Activated CD4-positive, alpha-beta memory T cell treated with anti-CD3 and anti-CD28 coated beads, Interleukin-2, amount 10 ng/mL, durations not matched to agents 7 days and 5 days (primary cell): ENCODE results near the gene FAR2. TPM values are rescaled to one million over a fixed set of nuclear protein-coding genes. Genes with fewer than 3 reads are reported as not detected.

Experiments used
- CTCF ChIA-PET: fragments of 350-600 bp; sonication (Branson Sonifier 250); formaldehyde crosslinking; loops from one replicate; lab custom pipeline; 2021; ENCODE audit warnings: antibody characterized with exemption, inconsistent platforms; lab: Charles Lee
- POLR2A ChIA-PET: fragments of 350-600 bp; sonication (Branson Sonifier 250); formaldehyde crosslinking; loops from one replicate; lab custom pipeline; 2021; ENCODE audit warnings: antibody characterized with exemption; lab: Charles Lee
- DNase-seq: peaks from one replicate; pipeline ENCODE4 v3.0.0-alpha.2; 2020
- H3K27ac Mint-ChIP-seq: one replicate; pipeline ENCODE4 v1.8.0; 2021; ENCODE audit warnings: mild to moderate bottlenecking, mixed read lengths
- H3K27me3 Mint-ChIP-seq: one replicate; pipeline ENCODE4 v1.8.0; 2021; ENCODE audit warnings: mixed read lengths
- H3K36me3 Mint-ChIP-seq: one replicate; pipeline ENCODE4 v1.8.0; 2021; ENCODE audit warnings: low read depth, mixed read lengths
- H3K4me1 Mint-ChIP-seq: one replicate; pipeline ENCODE4 v1.8.0; 2021; ENCODE audit warnings: mixed read lengths
- H3K4me3 Mint-ChIP-seq: one replicate; pipeline ENCODE4 v1.8.0; 2021; ENCODE audit warnings: mild to moderate bottlenecking, mixed read lengths
- H3K9me3 Mint-ChIP-seq: one replicate; pipeline ENCODE4 v1.8.0; 2021; ENCODE audit warnings: mixed read lengths
- total RNA-seq, 2 experiments: library from RNA; stranded (reverse); gene quantifications; one replicate each; pipeline ENCODE4 v1.2.3, GENCODE V29; 2021

FAR2 gene
- total RNA-seq, 2 experiments from 2014 or later = 19.1 to 19.9 TPM

DNA sequence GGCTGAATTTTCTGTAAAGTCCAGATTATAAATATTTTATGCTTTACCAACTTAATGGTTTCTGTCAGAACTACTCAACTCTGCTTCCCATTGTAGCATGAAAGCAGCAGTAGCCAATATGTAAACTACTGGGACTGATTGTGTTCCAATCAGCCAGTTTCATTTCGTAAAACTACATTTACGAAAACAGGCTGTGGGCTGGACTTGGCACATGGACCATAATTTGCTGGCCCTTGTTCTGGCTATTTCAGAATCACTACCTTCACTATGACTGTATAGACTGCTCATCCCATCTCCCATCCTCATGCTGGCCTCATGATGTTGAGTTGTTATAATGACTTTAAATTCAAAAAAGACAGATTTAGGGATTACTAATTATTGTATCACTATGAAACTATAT lies 38.7 kb downstream of the FAR2 start:
- DNase-seq = no peak
- ChIA-PET CTCF (no interaction called here), POLR2A (no interaction called here)
- H3K9me3 Mint-ChIP-seq = peaks cover 5% of the 10 kb centered on the region
- H3K27me3 Mint-ChIP-seq = no peaks in the 10 kb centered on the region
- peaks cover 5% of the 10 kb centered on the region for H3K36me3 Mint-ChIP-seq
- no peak overlapping the region for H3K4me3 Mint-ChIP-seq
- no peaks in the 10 kb centered on the region for H3K4me1 Mint-ChIP-seq
- H3K27ac Mint-ChIP-seq = no peak overlapping the region

- Mint-ChIP-seq H3K4me3 (no peak overlapping the region), H3K27ac (no peak overlapping the region), H3K27me3 (no peaks in the 10 kb centered on the region), H3K9me3 (no peaks in the 10 kb centered on the region), H3K4me1 (no peaks in the 10 kb centered on the region), H3K36me3 (no peaks in the 10 kb centered on the region)
- no peak for DNase-seq
- CTCF ChIA-PET = no interaction called here
- POLR2A ChIA-PET = no interaction called here
These were observed 42.3 kb downstream of the FAR2 start for GRCh38 chr12:29191267-29191850.

GRCh38 chr12:29198901-29199300 lies 49.8 kb downstream of the FAR2 start:
- H3K27ac Mint-ChIP-seq = no peak overlapping the region
- no peak for DNase-seq
- no peaks in the 10 kb centered on the region for H3K4me1 Mint-ChIP-seq
- peaks cover 7% of the 10 kb centered on the region for H3K9me3 Mint-ChIP-seq
- no peak overlapping the region for H3K4me3 Mint-ChIP-seq
- no peaks in the 10 kb centered on the region for H3K36me3 Mint-ChIP-seq
- ChIA-PET CTCF (no interaction called here), POLR2A (no interaction called here)
- H3K27me3 Mint-ChIP-seq = no peaks in the 10 kb centered on the region

GRCh38 chr12:29200586-29200985 lies 51.5 kb downstream of the FAR2 start:
- no peaks in the 10 kb centered on the region for H3K4me1 Mint-ChIP-seq
- H3K36me3 Mint-ChIP-seq = no peaks in the 10 kb centered on the region
- H3K27ac Mint-ChIP-seq = no peak overlapping the region
- CTCF ChIA-PET = interaction anchor here (0.6 kb wide), 1 partner anchor 579 kb away, joined by 4 read pairs; no protein-coding TSS in a partner anchor
- no peak overlapping the region for H3K4me3 Mint-ChIP-seq
- no peaks in the 10 kb centered on the region for H3K27me3 Mint-ChIP-seq
- peaks cover 7% of the 10 kb centered on the region for H3K9me3 Mint-ChIP-seq
- POLR2A ChIA-PET = no interaction called here
- DNase-seq = no peak

GRCh38 chr12:29201296-29201695 lies 52.2 kb downstream of the FAR2 start:
- Mint-ChIP-seq H3K36me3 (no peaks in the 10 kb centered on the region), H3K4me1 (no peaks in the 10 kb centered on the region), H3K4me3 (no peak overlapping the region), H3K27ac (no peak overlapping the region), H3K27me3 (no peaks in the 10 kb centered on the region), H3K9me3 (peaks cover 7% of the 10 kb centered on the region)
- CTCF ChIA-PET = no interaction called here
- DNase-seq = no peak
- POLR2A ChIA-PET = no interaction called here

- no peaks in the 10 kb centered on the region for H3K36me3 Mint-ChIP-seq
- CTCF ChIA-PET = no interaction called here
- H3K4me3 Mint-ChIP-seq = no peak overlapping the region
These were observed 52.7 kb downstream of the FAR2 start for GRCh38 chr12:29201746-29202145.

DNA sequence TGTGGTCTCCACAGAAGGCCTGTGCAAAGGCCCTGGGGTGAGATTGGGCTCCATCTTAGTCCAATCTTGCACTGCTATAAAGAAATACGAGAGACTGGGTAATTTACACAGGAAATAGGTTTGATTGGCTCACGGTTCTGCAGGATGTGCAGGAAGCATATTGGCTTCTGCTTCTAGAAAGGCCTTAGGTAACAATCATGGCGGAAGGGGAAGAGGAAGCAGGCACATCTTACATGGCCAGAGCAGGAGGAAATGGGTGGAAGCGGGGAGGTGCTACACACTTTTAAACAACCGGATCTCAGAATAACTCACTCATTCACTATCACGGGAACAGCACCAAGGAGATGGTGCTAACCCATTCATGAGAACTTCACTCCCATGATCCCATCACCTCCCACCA lies 55.4 kb downstream of the FAR2 start:
- no peaks in the 10 kb centered on the region for H3K4me1 Mint-ChIP-seq
- H3K27ac Mint-ChIP-seq = no peak overlapping the region
- ChIA-PET CTCF (no interaction called here), POLR2A (no interaction called here)
- no peak for DNase-seq
- no peaks in the 10 kb centered on the region for H3K27me3 Mint-ChIP-seq
- H3K9me3 Mint-ChIP-seq = peaks cover 6% of the 10 kb centered on the region
- H3K4me3 Mint-ChIP-seq = no peak overlapping the region
- H3K36me3 Mint-ChIP-seq = no peaks in the 10 kb centered on the region

More at GRCh38 chr12:29201746-29202145, 52.7 kb downstream of the FAR2 start:
- POLR2A ChIA-PET = no interaction called here
- H3K9me3 Mint-ChIP-seq = peaks cover 7% of the 10 kb centered on the region
- no peak overlapping the region for H3K27ac Mint-ChIP-seq
- no peaks in the 10 kb centered on the region for H3K27me3 Mint-ChIP-seq
- DNase-seq = no peak
- no peaks in the 10 kb centered on the region for H3K4me1 Mint-ChIP-seq

DNA sequence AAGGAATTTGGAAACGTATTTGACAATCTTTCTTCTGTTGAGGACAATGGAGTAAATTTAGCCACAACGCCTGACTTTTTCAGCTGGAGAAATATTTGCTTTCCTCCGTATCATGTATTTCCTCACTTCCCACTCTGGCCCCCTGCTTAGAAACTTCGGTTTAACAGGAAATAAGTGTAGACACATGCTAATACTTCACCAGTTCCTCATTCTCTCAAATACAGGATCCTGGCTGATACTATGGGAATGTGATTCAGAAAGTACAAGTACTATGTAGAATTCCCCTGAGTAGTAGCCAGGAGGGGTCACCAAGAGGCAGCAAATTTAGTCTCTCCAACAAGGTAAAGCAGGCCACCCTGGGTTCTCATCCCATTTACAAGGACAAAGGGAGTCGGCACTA lies 58.0 kb downstream of the FAR2 start:
- Mint-ChIP-seq H3K9me3 (peaks cover 5% of the 10 kb centered on the region), H3K4me1 (no peaks in the 10 kb centered on the region), H3K27ac (no peak overlapping the region), H3K27me3 (no peaks in the 10 kb centered on the region), H3K4me3 (no peak overlapping the region), H3K36me3 (no peaks in the 10 kb centered on the region)
- DNase-seq = no peak
- ChIA-PET CTCF (no interaction called here), POLR2A (no interaction called here)

DNA sequence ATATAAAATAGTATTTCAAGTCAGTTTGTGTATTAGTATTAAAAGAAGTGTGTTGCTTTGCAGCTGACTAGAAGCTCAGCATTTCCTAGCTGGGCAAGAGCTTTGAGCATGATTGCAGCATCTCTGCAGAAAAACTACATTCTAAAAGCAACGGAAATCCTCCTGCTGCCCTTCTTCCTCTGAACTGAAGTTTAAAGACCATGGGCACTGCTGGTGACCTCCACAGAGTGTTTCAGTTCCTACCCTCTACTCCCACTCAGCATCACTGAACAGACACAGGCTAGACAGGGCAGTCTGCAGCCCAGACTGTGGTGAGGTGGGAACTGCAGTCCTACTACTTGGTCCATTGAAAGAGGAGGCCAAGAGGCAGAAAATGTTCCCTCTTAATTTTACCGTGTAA lies 59.0 kb downstream of the FAR2 start:
- POLR2A ChIA-PET = no interaction called here

GRCh38 chr12:29208936-29209701 lies 60.0 kb downstream of the FAR2 start:
- ChIA-PET CTCF (no interaction called here), POLR2A (no interaction called here)
- Mint-ChIP-seq H3K9me3 (no peaks in the 10 kb centered on the region), H3K4me1 (no peaks in the 10 kb centered on the region), H3K4me3 (no peak overlapping the region), H3K27me3 (no peaks in the 10 kb centered on the region), H3K27ac (no peak overlapping the region), H3K36me3 (no peaks in the 10 kb centered on the region)
- no peak for DNase-seq

More for the DNA sequence above, 59.0 kb downstream of the FAR2 start:
- Mint-ChIP-seq H3K27me3 (no peaks in the 10 kb centered on the region), H3K27ac (no peak overlapping the region), H3K4me3 (no peak overlapping the region), H3K36me3 (no peaks in the 10 kb centered on the region), H3K9me3 (no peaks in the 10 kb centered on the region), H3K4me1 (no peaks in the 10 kb centered on the region)
- CTCF ChIA-PET = no interaction called here
- no peak for DNase-seq

GRCh38 chr12:29211696-29212095 lies 62.6 kb downstream of the FAR2 start:
- H3K36me3 Mint-ChIP-seq = no peaks in the 10 kb centered on the region
- ChIA-PET POLR2A (no interaction called here), CTCF (no interaction called here)
- H3K9me3 Mint-ChIP-seq = no peaks in the 10 kb centered on the region
- no peak overlapping the region for H3K27ac Mint-ChIP-seq
- H3K4me1 Mint-ChIP-seq = no peaks in the 10 kb centered on the region
- no peaks in the 10 kb centered on the region for H3K27me3 Mint-ChIP-seq
- no peak overlapping the region for H3K4me3 Mint-ChIP-seq
- no peak for DNase-seq

DNA sequence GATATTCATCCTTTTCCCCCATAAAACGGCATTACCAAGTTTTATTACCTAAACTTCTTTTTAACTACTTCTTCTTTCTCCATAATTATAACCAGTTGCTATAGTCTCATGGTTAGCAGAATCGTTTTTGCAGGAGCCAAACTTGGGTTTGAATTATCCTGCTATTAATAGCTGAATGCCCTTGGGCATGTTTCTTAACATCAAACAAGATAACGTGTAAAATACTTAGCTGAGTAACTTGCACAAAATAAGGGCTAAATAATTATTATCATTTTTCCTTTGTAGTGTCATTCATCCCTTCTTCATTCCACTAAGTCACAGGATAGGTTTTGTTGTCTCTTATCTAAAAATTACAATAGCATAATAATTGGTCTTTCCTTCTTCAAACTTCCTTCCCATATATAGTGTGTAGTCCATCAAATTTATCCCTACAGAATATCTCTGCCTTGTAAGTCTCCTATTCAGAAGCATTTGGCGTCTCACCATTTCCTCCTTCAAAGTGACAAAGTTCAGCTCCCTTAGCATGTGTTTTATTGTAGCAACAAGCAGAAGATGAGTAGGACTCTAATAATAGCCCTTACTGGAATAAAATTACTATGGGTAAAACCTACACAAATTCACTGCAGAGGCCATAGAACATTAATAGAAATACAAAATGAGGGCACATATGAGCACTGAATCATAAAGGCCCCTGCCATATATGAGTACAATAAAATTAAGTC lies 63.8 kb downstream of the FAR2 start:
- H3K27ac Mint-ChIP-seq = no peak overlapping the region
- DNase-seq = no peak
- CTCF ChIA-PET = no interaction called here

GRCh38 chr12:29216266-29216665 lies 67.2 kb downstream of the FAR2 start:
- no peaks in the 10 kb centered on the region for H3K4me1 Mint-ChIP-seq
- no peak overlapping the region for H3K4me3 Mint-ChIP-seq
- no peaks in the 10 kb centered on the region for H3K9me3 Mint-ChIP-seq
- no peak overlapping the region for H3K27ac Mint-ChIP-seq
- ChIA-PET CTCF (no interaction called here), POLR2A (no interaction called here)
- H3K36me3 Mint-ChIP-seq = no peaks in the 10 kb centered on the region
- DNase-seq = no peak
- H3K27me3 Mint-ChIP-seq = no peaks in the 10 kb centered on the region

More for the DNA sequence above, 63.8 kb downstream of the FAR2 start:
- Mint-ChIP-seq H3K9me3 (no peaks in the 10 kb centered on the region), H3K4me3 (no peak overlapping the region), H3K27me3 (no peaks in the 10 kb centered on the region), H3K4me1 (no peaks in the 10 kb centered on the region), H3K36me3 (no peaks in the 10 kb centered on the region)
- POLR2A ChIA-PET = interaction anchor here (0.7 kb wide), 1 partner anchor 121 kb away, joined by 3 read pairs; no protein-coding TSS in a partner anchor
